NB4 (cell line): ENCODE results near the gene EFCAB9.

Source experiments
- DNase-seq: peaks from one replicate; pipeline ENCODE4 v3.0.0; 2010; ENCODE audit warnings: low read depth
- H3K4me3 ChIP-seq: one replicate; pipeline ENCODE4 v1.5.1; 2011; ENCODE audit warnings: mild to moderate bottlenecking, low read depth, low read length, moderate library complexity
- MYC ChIP-seq: IDR thresholded peaks from 2 replicates; pipeline ENCODE4 v1.6.1; 2011; ENCODE audit warnings: low read depth, low read length
- POLR2A ChIP-seq: IDR thresholded peaks from 2 replicates; pipeline ENCODE4 v1.6.1; 2011; ENCODE audit warnings: mild to moderate bottlenecking; ENCODE audit not compliant: insufficient read length; ENCODE audit errors: extremely low read depth
- TF ChIP-seq, protein P1 (sequence below): IDR thresholded peaks from 2 replicates; pipeline ENCODE4 v1.6.1; 2011; ENCODE audit warnings: low read depth, low read length
- TF ChIP-seq, protein P2 (sequence below): IDR thresholded peaks from one replicate; pipeline ENCODE4 v1.5.1; 2012; ENCODE audit warnings: low read depth, low read length

The EFCAB9 gene

GRCh38 chr5:172245046-172245445 lies 51.1 kb downstream of the EFCAB9 start:
- TF ChIP-seq, protein P1, sequence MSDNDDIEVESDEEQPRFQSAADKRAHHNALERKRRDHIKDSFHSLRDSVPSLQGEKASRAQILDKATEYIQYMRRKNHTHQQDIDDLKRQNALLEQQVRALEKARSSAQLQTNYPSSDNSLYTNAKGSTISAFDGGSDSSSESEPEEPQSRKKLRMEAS: no peak
- TF ChIP-seq POLR2A: no peak
- no peak for TF ChIP-seq MYC
- TF ChIP-seq, protein P2, sequence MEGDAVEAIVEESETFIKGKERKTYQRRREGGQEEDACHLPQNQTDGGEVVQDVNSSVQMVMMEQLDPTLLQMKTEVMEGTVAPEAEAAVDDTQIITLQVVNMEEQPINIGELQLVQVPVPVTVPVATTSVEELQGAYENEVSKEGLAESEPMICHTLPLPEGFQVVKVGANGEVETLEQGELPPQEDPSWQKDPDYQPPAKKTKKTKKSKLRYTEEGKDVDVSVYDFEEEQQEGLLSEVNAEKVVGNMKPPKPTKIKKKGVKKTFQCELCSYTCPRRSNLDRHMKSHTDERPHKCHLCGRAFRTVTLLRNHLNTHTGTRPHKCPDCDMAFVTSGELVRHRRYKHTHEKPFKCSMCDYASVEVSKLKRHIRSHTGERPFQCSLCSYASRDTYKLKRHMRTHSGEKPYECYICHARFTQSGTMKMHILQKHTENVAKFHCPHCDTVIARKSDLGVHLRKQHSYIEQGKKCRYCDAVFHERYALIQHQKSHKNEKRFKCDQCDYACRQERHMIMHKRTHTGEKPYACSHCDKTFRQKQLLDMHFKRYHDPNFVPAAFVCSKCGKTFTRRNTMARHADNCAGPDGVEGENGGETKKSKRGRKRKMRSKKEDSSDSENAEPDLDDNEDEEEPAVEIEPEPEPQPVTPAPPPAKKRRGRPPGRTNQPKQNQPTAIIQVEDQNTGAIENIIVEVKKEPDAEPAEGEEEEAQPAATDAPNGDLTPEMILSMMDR: no peak
- DNase-seq: no peak
- H3K4me3 ChIP-seq: no peak overlapping the region

- no peak for DNase-seq
- TF ChIP-seq, protein P1: no peak
- no peak for TF ChIP-seq POLR2A
- TF ChIP-seq, protein P2: no peak
- TF ChIP-seq MYC: no peak
- H3K4me3 ChIP-seq: no peak overlapping the region
Measured at GRCh38 chr5:172245703-172246125, 51.7 kb downstream of the EFCAB9 start.

GRCh38 chr5:172248637-172249036 lies 54.7 kb downstream of the EFCAB9 start:
- TF ChIP-seq, protein P1: no peak
- TF ChIP-seq, protein P2: no peak
- no peak for TF ChIP-seq MYC
- no peak for TF ChIP-seq POLR2A
- H3K4me3 ChIP-seq: no peak overlapping the region

DNA sequence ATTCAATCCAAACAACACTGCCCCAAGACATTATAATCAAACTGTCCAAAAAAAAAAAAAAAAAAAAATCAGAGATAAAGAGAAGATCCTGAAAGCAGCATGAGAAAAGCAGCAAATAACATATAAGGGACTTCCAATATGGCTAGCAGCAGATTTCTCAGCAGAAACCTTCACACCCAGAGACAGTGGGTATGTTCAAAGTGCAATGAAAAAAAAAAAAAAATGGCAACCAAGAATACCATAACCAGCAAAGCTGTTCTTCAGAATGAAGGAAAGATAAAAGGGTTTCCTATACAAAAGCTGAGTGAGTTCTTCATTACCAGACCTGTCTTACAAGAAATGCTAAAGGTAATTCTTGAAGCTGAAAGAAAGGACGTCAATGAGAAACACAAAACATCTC lies 57.4 kb downstream of the EFCAB9 start:
- TF ChIP-seq MYC (no peak), POLR2A (no peak)
- TF ChIP-seq, protein P2: no peak
- DNase-seq: no peak
- H3K4me3 ChIP-seq: no peak overlapping the region

More at GRCh38 chr5:172248637-172249036, 54.7 kb downstream of the EFCAB9 start:
- DNase-seq: no peak

- no peak overlapping the region for H3K4me3 ChIP-seq
- TF ChIP-seq, protein P2: no peak
- TF ChIP-seq, protein P1: no peak
- TF ChIP-seq MYC: no peak
- DNase-seq: no peak
Measured at GRCh38 chr5:172252501-172252900, 58.5 kb downstream of the EFCAB9 start.
